HEK293 (cell line): ENCODE measurements around the gene NRBF2.
"Not testable (repeated sequence)": the region's sequence is repeated elsewhere in the genome, so short reads cannot be mapped to it uniquely, and the experiment has no call there.

Source experiments
- CTCF ChIA-PET: fragments of 350-600 bp; formaldehyde crosslinking; extraction: SDS; loops from one replicate; lab custom pipeline; 2021; ENCODE audit warnings: antibody characterized with exemption; lab: Yijun Ruan, JAX
- POLR2A ChIA-PET: fragments of 300-600 bp; formaldehyde crosslinking; extraction: SDS; loops from one replicate; lab custom pipeline; 2020; ENCODE audit warnings: antibody characterized with exemption, inconsistent platforms; lab: Yijun Ruan, JAX
- H3K27ac ChIP-seq: fragments of 200-500 bp; sonication (Bioruptor generic); 2 replicates; pipeline ENCODE4 v1.5.1; 2014; ENCODE audit warnings: low read depth, low read length, control low read depth, inconsistent platforms; ENCODE audit errors: extremely low read depth
- H3K36me3 ChIP-seq, 2 experiments: fragments of 200-500 bp in 1 of 2; sonication (Bioruptor generic) in 1 of 2; 1 replicate in 1 of 2; 2 replicates in 1 of 2; pipeline ENCODE4 v1.5.1; 2014 to 2017; ENCODE audit warnings: inconsistent platforms in 2 of 2, low read length in 2 of 2; ENCODE audit not compliant: control insufficient read depth in 2 of 2, insufficient read depth in 1 of 2
- H3K4me1 ChIP-seq: fragments of 200-500 bp; sonication (Bioruptor generic); 2 replicates; pipeline ENCODE4 v1.5.1; 2014; ENCODE audit warnings: mild to moderate bottlenecking, low read length, inconsistent platforms; ENCODE audit not compliant: control insufficient read depth, insufficient read depth
- H3K4me3 ChIP-seq: 2 replicates; pipeline ENCODE4 v1.5.1; 2011; ENCODE audit warnings: low read depth, mild to moderate bottlenecking, control low read depth, low read length, moderate library complexity
- H3K9me3 ChIP-seq: fragments of 200-500 bp; sonication (Bioruptor generic); 2 replicates; pipeline ENCODE4 v1.5.1; 2014; ENCODE audit warnings: low read depth, low read length, inconsistent platforms; ENCODE audit not compliant: control insufficient read depth, insufficient read depth
- SALL2 ChIP-seq: fragments of 450-650 bp; formaldehyde crosslinking; IDR thresholded peaks from 2 replicates; pipeline ENCODE4 v1.5.0; 2017; ENCODE audit warnings: missing biosample characterization, mild to moderate bottlenecking, missing genetic modification characterization, borderline replicate concordance
- ZFP3 ChIP-seq: fragments of 450-650 bp; formaldehyde crosslinking; IDR thresholded peaks from 2 replicates; pipeline ENCODE4 v1.5.1; 2016; ENCODE audit warnings: low read depth, missing biosample characterization, missing genetic modification characterization
- ZNF133 ChIP-seq: fragments of 450-650 bp; formaldehyde crosslinking; IDR thresholded peaks from 2 replicates; pipeline ENCODE4 v1.5.1; 2016; ENCODE audit warnings: missing biosample characterization, missing genetic modification characterization
- ZNF174 ChIP-seq: fragments of 450-650 bp; formaldehyde crosslinking; IDR thresholded peaks from 2 replicates; pipeline ENCODE4 v1.5.0; 2017; ENCODE audit warnings: missing biosample characterization, mild to moderate bottlenecking, missing genetic modification characterization
- ZNF19 ChIP-seq: fragments of 450-650 bp; formaldehyde crosslinking; IDR thresholded peaks from 2 replicates; pipeline ENCODE4; 2016; ENCODE audit warnings: missing biosample characterization, missing genetic modification characterization, low read depth
- ZNF223 ChIP-seq: fragments of 450-650 bp; formaldehyde crosslinking; IDR thresholded peaks from 2 replicates; pipeline ENCODE4 v1.5.1; 2016; ENCODE audit warnings: missing biosample characterization, missing genetic modification characterization
- ZNF248 ChIP-seq: fragments of 450-650 bp; formaldehyde crosslinking; IDR thresholded peaks from 2 replicates; pipeline ENCODE4 v1.5.1; 2017; ENCODE audit warnings: missing biosample characterization, missing genetic modification characterization
- ZNF596 ChIP-seq: fragments of 450-650 bp; IDR thresholded peaks from 2 replicates; pipeline ENCODE4 v1.5.0; 2018; ENCODE audit warnings: missing biosample characterization, mild to moderate bottlenecking, missing genetic modification characterization, moderate library complexity
- ZNF624 ChIP-seq: fragments of 450-650 bp; formaldehyde crosslinking; IDR thresholded peaks from 2 replicates; pipeline ENCODE4 v1.5.1; 2017; ENCODE audit warnings: missing biosample characterization, missing genetic modification characterization
- ZNF660 ChIP-seq: fragments of 450-650 bp; IDR thresholded peaks from 2 replicates; pipeline ENCODE4 v1.5.1; 2018; ENCODE audit warnings: missing biosample characterization, mild to moderate bottlenecking, missing genetic modification characterization
- TF ChIP-seq, protein P1 (sequence below): fragments of 450-650 bp; formaldehyde crosslinking; IDR thresholded peaks from 2 replicates; pipeline ENCODE4 v1.5.1; 2016; ENCODE audit warnings: missing biosample characterization, missing genetic modification characterization
- TF ChIP-seq, protein P2 (sequence below): fragments of 450-650 bp; formaldehyde crosslinking; IDR thresholded peaks from 2 replicates; pipeline ENCODE4 v1.5.1; 2017; ENCODE audit warnings: missing biosample characterization, missing genetic modification characterization

Gene NRBF2

DNA sequence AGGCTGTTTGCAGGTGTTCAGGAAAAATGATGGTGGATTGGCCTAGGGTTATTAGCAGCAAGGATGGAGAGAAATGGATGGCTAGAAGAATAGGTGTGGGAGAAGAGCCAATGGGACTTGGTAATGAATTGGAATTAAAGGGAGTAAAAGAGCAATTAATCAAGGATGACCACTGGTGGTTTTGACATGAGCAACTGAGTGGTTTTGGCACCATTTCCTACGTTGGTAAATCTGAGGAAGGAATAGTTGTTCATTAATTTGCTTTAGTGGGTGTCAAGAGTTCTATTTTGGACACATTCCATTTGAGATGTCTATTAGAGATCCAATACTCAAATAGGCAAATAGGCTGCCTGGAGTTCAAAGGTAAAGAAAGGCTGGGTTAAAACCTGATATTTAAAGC, 38.2 kb upstream of the NRBF2 start (continued):
- TF ChIP-seq ZNF596 (tag by site-specific recombination), result no peak
- TF ChIP-seq ZNF624 (tag by site-specific recombination), result no peak
- TF ChIP-seq ZNF660 (tag by site-specific recombination), result no peak

DNA sequence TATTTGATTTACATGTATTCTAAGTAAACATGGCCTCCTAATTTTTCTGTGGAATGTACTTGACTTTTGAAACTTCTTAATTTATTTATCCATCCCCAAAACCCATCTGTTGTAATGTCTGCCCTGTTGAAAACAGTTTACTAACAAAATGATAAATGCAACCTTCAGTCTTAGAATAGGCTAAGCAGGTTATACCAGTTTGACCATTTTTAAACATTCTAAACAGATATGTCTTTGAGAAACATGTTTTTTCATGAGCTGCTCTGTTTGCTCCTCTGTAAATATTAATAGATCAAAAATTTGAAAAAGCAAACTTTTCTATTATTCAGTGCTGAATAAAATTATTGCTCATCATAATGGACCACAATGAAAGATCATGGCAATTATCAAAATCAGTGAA, 33.4 kb upstream of the NRBF2 start:
- TF ChIP-seq ZNF248 (no peak), ZNF174 (tag by site-specific recombination) (no peak), ZNF19 (no peak), ZNF596 (tag by site-specific recombination) (no peak), SALL2 (no peak), ZFP3 (tag by site-specific recombination) (no peak), ZNF133 (tag by site-specific recombination) (no peak)
- TF ChIP-seq, protein P1, sequence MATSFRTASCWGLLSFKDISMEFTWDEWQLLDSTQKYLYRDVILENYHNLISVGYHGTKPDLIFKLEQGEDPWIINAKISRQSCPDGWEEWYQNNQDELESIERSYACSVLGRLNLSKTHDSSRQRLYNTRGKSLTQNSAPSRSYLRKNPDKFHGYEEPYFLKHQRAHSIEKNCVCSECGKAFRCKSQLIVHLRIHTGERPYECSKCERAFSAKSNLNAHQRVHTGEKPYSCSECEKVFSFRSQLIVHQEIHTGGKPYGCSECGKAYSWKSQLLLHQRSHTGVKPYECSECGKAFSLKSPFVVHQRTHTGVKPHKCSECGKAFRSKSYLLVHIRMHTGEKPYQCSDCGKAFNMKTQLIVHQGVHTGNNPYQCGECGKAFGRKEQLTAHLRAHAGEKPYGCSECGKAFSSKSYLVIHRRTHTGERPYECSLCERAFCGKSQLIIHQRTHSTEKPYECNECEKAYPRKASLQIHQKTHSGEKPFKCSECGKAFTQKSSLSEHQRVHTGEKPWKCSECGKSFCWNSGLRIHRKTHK (tag by site-specific recombination), result no peak
- TF ChIP-seq, protein P2, sequence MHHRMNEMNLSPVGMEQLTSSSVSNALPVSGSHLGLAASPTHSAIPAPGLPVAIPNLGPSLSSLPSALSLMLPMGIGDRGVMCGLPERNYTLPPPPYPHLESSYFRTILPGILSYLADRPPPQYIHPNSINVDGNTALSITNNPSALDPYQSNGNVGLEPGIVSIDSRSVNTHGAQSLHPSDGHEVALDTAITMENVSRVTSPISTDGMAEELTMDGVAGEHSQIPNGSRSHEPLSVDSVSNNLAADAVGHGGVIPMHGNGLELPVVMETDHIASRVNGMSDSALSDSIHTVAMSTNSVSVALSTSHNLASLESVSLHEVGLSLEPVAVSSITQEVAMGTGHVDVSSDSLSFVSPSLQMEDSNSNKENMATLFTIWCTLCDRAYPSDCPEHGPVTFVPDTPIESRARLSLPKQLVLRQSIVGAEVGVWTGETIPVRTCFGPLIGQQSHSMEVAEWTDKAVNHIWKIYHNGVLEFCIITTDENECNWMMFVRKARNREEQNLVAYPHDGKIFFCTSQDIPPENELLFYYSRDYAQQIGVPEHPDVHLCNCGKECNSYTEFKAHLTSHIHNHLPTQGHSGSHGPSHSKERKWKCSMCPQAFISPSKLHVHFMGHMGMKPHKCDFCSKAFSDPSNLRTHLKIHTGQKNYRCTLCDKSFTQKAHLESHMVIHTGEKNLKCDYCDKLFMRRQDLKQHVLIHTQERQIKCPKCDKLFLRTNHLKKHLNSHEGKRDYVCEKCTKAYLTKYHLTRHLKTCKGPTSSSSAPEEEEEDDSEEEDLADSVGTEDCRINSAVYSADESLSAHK (tag by site-specific recombination), result no peak
- no peak overlapping the region for H3K4me3 ChIP-seq
- ChIA-PET POLR2A (no interaction called here), CTCF (interaction anchor here (0.6 kb wide), 1 partner anchor 32 kb away, joined by 3 read pairs; no protein-coding TSS in a partner anchor)
- no peak overlapping the region for H3K27ac ChIP-seq
- no peaks in the 10 kb centered on the region for H3K36me3 ChIP-seq
- no peaks in the 10 kb centered on the region for H3K9me3 ChIP-seq
- no peaks in the 10 kb centered on the region for H3K4me1 ChIP-seq

DNA sequence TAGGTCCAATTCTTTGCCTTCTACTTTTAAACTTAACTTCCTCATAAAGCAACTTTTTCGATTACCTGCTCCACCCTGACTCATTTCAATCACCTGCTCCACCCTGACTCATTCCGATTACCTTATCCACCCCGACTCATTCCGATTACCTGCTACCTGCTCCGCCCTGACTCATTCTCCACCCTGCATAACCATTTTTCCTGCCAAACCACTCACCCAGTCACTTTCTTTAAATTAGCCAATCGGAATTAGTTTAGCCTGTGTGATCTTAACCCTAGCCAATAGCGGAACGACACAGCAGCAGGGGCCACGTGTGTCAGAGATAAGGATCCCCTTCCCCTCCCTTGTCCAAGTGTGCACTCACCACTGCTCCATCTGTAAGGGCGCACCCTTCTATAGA, 32.0 kb upstream of the NRBF2 start:
- H3K4me3 ChIP-seq, H3K36me3 ChIP-seq, H3K9me3 ChIP-seq, CTCF ChIA-PET, H3K27ac ChIP-seq, POLR2A ChIA-PET, H3K4me1 ChIP-seq: not testable (repeated sequence)
- TF ChIP-seq ZNF223 (tag by site-specific recombination), result 0 out of 2 replicates have a peak, but pooled peaks have one; percentile 33

DNA sequence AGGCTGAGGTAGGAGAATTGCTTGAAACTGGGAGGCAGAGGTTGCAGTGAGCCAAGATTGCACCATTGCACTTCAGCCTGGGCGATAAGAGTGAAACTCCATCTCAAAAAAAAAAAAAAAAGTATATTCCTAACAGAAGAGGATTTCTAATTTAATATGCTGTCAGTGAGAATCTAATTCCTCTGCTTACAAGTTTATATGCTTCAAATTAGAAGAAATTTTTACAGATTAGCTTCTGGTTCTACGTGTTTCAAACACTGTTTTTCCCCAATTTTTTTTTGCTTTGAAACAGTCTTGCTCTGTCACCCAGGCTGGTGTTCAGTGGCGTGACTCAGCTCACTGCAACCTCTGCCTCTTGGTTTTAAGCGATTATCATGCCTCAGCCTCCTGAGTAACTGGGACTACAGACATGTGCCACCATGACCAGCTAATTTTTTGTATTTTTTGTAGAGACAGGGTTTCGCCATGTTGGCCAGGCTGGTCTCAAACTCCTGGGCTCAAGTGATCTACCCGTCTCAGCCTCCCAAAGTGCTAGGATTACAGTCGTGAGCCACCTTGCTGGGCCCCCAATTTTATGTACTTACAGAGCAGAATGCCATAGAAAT, 30.7 kb upstream of the NRBF2 start:
- H3K9me3 ChIP-seq, H3K36me3 ChIP-seq, H3K27ac ChIP-seq, H3K4me1 ChIP-seq, POLR2A ChIA-PET, CTCF ChIA-PET, H3K4me3 ChIP-seq: not testable (repeated sequence)

DNA sequence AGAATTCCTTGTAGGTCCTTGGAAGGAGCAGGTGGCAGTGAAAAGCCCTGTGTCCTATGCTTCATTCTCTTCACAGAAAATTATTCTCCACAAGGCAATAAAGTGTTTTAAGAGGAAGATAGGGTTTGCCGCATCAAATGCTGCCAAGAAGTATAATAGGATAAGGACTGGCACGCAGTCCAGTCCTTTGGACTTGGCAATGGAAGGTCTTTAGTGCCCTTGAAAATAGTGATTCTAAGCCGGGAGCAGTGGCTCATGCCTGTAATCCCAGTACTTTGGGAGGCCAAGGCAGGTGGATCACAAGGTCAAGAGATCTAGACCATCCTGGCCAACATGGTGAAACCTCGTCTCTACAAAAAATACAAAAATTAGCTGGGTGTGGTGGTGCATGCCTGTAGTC, 29.9 kb upstream of the NRBF2 start:
- POLR2A ChIA-PET, H3K4me3 ChIP-seq, H3K4me1 ChIP-seq, H3K27ac ChIP-seq, H3K9me3 ChIP-seq, H3K36me3 ChIP-seq, CTCF ChIA-PET: not testable (repeated sequence)
